PC-9 (cell line): ENCODE results near the gene ZBTB24. TPM values are rescaled to one million over a fixed set of nuclear protein-coding genes. Genes with fewer than 3 reads are reported as not detected.

Experiments
- BruUV-seq: library from RNA; stranded (reverse); fragments of 400-500 nt; replicated peaks from 2 replicates; lab custom pipeline; 2021; lab: Mats Ljungman, UMichigan
- CTCF ChIA-PET: fragments of 300-600 bp; sonication (Branson Sonifier 250); formaldehyde crosslinking; loops from one replicate; lab custom pipeline; 2022; ENCODE audit warnings: antibody characterized with exemption; lab: Charles Lee
- POLR2A ChIA-PET: fragments of 300-600 bp; sonication (Branson Sonifier 250); formaldehyde crosslinking; loops from one replicate; lab custom pipeline; 2022; ENCODE audit warnings: antibody characterized with exemption; ENCODE audit not compliant: unreplicated experiment; lab: Charles Lee
- DNase-seq, 2 experiments: peaks; one replicate each; pipeline versions ENCODE4 v3.0.0 to v3.0.0-alpha.2; 2015 to 2022; ENCODE audit warnings: mixed read lengths in 1 of 2
- H2AFZ ChIP-seq: fragments of 200-600 bp; sonication (generic); 2 replicates; pipeline ENCODE4 v1.8.1; 2017; ENCODE audit warnings: antibody characterized with exemption
- H3F3A ChIP-seq: fragments of 200-600 bp; sonication (generic); 2 replicates; pipeline ENCODE4 v1.8.1; 2017; ENCODE audit warnings: antibody characterized with exemption, mild to moderate bottlenecking, low read depth; ENCODE audit not compliant: insufficient read depth
- H3K27ac ChIP-seq: fragments of 200-600 bp; sonication (generic); 2 replicates; pipeline ENCODE4 v1.6.1; 2016; ENCODE audit warnings: mixed run types
- H3K27me3 ChIP-seq: fragments of 200-600 bp; sonication (generic); 2 replicates; pipeline ENCODE4 v1.6.1; 2016; ENCODE audit warnings: low read depth, mixed run types; ENCODE audit not compliant: insufficient read depth
- H3K36me3 ChIP-seq: fragments of 200-600 bp; sonication (generic); 2 replicates; pipeline ENCODE4 v1.6.1; 2016; ENCODE audit warnings: low read depth, mixed run types
- H3K4me1 ChIP-seq: fragments of 200-600 bp; sonication (generic); replicated peaks from 2 replicates; pipeline ENCODE4 v1.6.1; 2016; ENCODE audit warnings: mixed run types; ENCODE audit not compliant: insufficient read depth
- H3K4me2 ChIP-seq: fragments of 200-600 bp; sonication (generic); 2 replicates; pipeline ENCODE4 v1.6.1; 2017; ENCODE audit warnings: mixed run types
- H3K4me3 ChIP-seq: fragments of 200-600 bp; sonication (generic); 2 replicates; pipeline ENCODE4 v1.6.1; 2016; ENCODE audit warnings: mixed run types
- H3K79me2 ChIP-seq: fragments of 200-600 bp; sonication (generic); 2 replicates; pipeline ENCODE4 v1.6.1; 2017; ENCODE audit warnings: low read depth, mixed run types
- H3K9me2 ChIP-seq: fragments of 200-600 bp; sonication (generic); 2 replicates; pipeline ENCODE4 v1.8.1; 2017; ENCODE audit warnings: mild to moderate bottlenecking; ENCODE audit not compliant: insufficient read depth
- H3K9me3 ChIP-seq: fragments of 200-600 bp; sonication (generic); 2 replicates; pipeline ENCODE4 v1.8.1; 2016; ENCODE audit warnings: low read depth; ENCODE audit not compliant: insufficient read depth
- H4K20me1 ChIP-seq: fragments of 200-600 bp; sonication (generic); 2 replicates; pipeline ENCODE4 v1.8.1; 2017; ENCODE audit not compliant: insufficient read depth
- EZH2 ChIP-seq: fragments of 200-600 bp; sonication (generic); IDR thresholded peaks from 2 replicates; pipeline ENCODE4 v1.8.0; 2017; ENCODE audit warnings: antibody characterized with exemption, low read depth
- intact Hi-C: fragments of 100-400 bp; cut with micrococcal nuclease; formaldehyde crosslinking; loops from one replicate; pipeline ENCODE4 v1.10.0; 2022; ENCODE audit not compliant: unreplicated experiment
- total RNA-seq: library from RNA; stranded (reverse); gene quantifications from 2 replicates; pipeline ENCODE4 v1.2.3, GENCODE V29; 2021
- TF ChIP-seq, protein P1 (sequence below): fragments of 200-600 bp; sonication (generic); conservative IDR thresholded peaks from 2 replicates; pipeline ENCODE4 v1.6.1; 2017; ENCODE audit warnings: mixed run types, antibody characterized with exemption, mild to moderate bottlenecking, moderate library complexity

Gene ZBTB24
- total RNA-seq, 1 experiment from 2014 or later: 7.2 TPM

DNA sequence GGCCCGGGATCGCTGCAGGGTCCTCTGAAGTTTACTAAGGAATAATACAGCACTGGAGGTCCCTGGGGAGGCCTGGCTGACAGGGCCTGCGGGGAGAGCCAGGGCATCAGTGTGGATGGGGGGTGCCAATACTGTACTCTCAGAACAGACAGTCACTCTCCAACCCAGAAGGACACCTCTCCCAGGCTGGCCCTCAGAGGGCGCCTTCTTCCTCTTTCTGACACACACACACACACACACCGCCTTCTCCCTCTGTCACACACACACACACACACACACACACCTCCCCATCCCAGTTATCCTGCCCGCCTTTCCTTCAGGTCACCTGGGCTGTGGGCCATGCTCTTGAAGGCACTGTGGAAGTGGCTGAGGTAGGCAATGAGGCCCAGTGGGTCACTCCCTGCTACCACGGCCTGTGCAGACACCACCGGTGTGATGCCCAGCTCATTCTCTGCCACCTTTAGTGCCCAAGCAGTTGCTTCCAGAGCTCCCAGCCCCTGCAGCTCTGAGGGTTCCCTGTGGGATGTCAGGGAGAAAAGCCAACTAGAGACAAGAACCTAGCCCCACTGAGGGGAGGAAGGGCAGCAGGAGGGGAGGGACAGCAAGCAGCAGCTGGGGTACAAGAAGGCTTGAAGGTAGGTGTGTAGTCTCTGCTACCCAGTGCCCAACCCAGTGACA, 35.0 kb downstream of the ZBTB24 start:
- Histone ChIP-seq H3F3A (peaks cover 15% of the 10 kb centered on the region; the same call in 1 of the 2 replicates), H3K27ac (no peak overlapping the region), H3K4me2 (no peak overlapping the region), H3K4me3 (no peak overlapping the region), H4K20me1 (no peaks in the 10 kb centered on the region), H3K36me3 (0 out of 2 replicates have a peak, but pooled peaks cover 3% of the 10 kb centered on the region), H3K79me2 (no peaks in the 10 kb centered on the region), H2AFZ (no peak overlapping the region), H3K4me1 (no peaks in the 10 kb centered on the region), H3K27me3 (no peaks in the 10 kb centered on the region), H3K9me3 (no peaks in the 10 kb centered on the region), H3K9me2 (no peaks in the 10 kb centered on the region)
- no peak for DNase-seq
- BruUV-seq: no TSS peak
- CTCF ChIA-PET: no interaction called here
- intact Hi-C loops: no loop called here
- POLR2A ChIA-PET: no interaction called here
- TF ChIP-seq, protein P1, sequence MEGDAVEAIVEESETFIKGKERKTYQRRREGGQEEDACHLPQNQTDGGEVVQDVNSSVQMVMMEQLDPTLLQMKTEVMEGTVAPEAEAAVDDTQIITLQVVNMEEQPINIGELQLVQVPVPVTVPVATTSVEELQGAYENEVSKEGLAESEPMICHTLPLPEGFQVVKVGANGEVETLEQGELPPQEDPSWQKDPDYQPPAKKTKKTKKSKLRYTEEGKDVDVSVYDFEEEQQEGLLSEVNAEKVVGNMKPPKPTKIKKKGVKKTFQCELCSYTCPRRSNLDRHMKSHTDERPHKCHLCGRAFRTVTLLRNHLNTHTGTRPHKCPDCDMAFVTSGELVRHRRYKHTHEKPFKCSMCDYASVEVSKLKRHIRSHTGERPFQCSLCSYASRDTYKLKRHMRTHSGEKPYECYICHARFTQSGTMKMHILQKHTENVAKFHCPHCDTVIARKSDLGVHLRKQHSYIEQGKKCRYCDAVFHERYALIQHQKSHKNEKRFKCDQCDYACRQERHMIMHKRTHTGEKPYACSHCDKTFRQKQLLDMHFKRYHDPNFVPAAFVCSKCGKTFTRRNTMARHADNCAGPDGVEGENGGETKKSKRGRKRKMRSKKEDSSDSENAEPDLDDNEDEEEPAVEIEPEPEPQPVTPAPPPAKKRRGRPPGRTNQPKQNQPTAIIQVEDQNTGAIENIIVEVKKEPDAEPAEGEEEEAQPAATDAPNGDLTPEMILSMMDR: no peak

DNA sequence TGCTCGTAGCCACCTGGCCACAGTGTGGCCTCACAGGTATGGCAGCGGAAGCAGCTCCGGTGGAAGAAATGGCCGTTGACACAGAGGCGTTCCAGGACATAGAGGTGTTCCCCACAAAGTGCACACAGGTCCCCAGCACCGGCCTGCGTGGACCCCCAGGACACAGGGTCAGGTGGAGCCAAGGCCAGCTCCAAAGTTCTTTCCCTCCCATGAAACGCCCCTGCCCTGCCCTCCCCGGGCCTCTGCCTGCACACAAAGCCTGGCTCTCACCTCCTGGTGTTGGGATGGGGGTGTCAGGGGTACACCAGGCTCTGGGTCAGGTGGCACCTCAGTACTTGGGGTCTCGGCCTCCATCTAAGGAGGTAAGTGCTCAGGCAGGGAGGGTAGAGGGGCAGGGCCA, 35.9 kb downstream of the ZBTB24 start:
- intact Hi-C loops: no loop called here
- no peaks in the 10 kb centered on the region for H3K9me3 ChIP-seq
- no TSS peak for BruUV-seq
- ChIA-PET CTCF (no interaction called here), POLR2A (no interaction called here)
- no peaks in the 10 kb centered on the region for H3K27me3 ChIP-seq
- H4K20me1 ChIP-seq: no peaks in the 10 kb centered on the region
- 0 out of 2 replicates have a peak, but pooled peaks cover under 1% of the 10 kb centered on the region for H3K4me1 ChIP-seq
- H3K36me3 ChIP-seq: 0 out of 2 replicates have a peak, but pooled peaks cover 3% of the 10 kb centered on the region
- peaks cover 11% of the 10 kb centered on the region; the same call in 1 of the 2 replicates for H3F3A ChIP-seq
- TF ChIP-seq EZH2: no peak
- TF ChIP-seq, protein P1: no peak
- H3K27ac ChIP-seq: no peak overlapping the region
- H2AFZ ChIP-seq: no peak overlapping the region
- no peaks in the 10 kb centered on the region for H3K9me2 ChIP-seq
- H3K79me2 ChIP-seq: peaks cover 4% of the 10 kb centered on the region; the same call in 1 of the 2 replicates
- no peak overlapping the region for H3K4me2 ChIP-seq
- no peak for DNase-seq
- H3K4me3 ChIP-seq: no peak overlapping the region

DNA sequence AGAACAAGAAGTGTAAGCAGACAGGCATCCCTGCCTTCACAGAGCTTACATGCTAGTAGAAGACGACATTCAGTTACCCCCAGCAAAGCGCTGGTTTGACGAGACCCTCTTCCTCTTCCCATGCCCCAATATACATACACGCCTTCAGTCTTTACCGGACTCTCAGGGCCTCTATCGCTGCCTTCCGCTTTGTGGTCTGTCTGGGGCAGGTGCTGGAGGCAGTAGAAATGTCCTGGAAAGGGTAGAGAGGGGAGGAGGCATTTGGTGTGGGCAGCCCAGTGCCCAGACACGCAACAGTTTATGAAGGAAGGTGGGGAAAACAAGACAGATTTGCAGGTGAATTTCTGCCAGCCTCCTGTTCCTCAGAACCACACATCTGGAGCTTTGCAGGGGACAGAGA, 36.5 kb downstream of the ZBTB24 start:
- intact Hi-C loops: no loop called here
- CTCF ChIA-PET: no interaction called here

More for the DNA sequence above, 36.5 kb downstream of the ZBTB24 start:
- peaks cover 8% of the 10 kb centered on the region; the same call in 1 of the 2 replicates for H3F3A ChIP-seq
- no peaks in the 10 kb centered on the region for H3K9me3 ChIP-seq
- no TSS peak for BruUV-seq
- peaks cover 10% of the 10 kb centered on the region for H3K79me2 ChIP-seq
- peaks cover 6% of the 10 kb centered on the region for H3K4me1 ChIP-seq
- H3K36me3 ChIP-seq: 0 out of 2 replicates have a peak, but pooled peaks cover 3% of the 10 kb centered on the region
- POLR2A ChIA-PET: interaction anchor here (0.6 kb wide), 1 partner anchor 245 kb away, joined by 5 read pairs; no protein-coding TSS in a partner anchor
- H3K27ac ChIP-seq: no peak overlapping the region
- no peaks in the 10 kb centered on the region for H3K9me2 ChIP-seq
- no peak overlapping the region for H3K4me2 ChIP-seq
- H3K4me3 ChIP-seq: no peak overlapping the region
- H4K20me1 ChIP-seq: no peaks in the 10 kb centered on the region
- no peaks in the 10 kb centered on the region for H3K27me3 ChIP-seq
- TF ChIP-seq EZH2: no peak
- TF ChIP-seq, protein P1: no peak
- no peak for DNase-seq
- H2AFZ ChIP-seq: no peak overlapping the region
